Bronchial epithelial cell (primary cell): ENCODE measurements around the gene NABP1. TPM values are rescaled to one million over a fixed set of nuclear protein-coding genes. Genes with fewer than 3 reads are reported as not detected.

ENCODE experiments used
- DNase-seq: peaks from one replicate; pipeline ENCODE4 v3.0.0-alpha.2; 2010; ENCODE audit warnings: low read depth
- FAIRE-seq: peaks from 2 replicates; lab custom pipeline; 2011; peaks lifted over from hg19 to GRCh38; lab: Jason Lieb, UNC
- H3K27me3 ChIP-seq: 2 replicates; pipeline ENCODE4 v1.5.1; 2011; ENCODE audit warnings: low read length; ENCODE audit not compliant: control insufficient read depth, insufficient read depth
- H3K36me3 ChIP-seq: 2 replicates; pipeline ENCODE4 v1.5.1; 2011; ENCODE audit warnings: low read length; ENCODE audit not compliant: control insufficient read depth, insufficient read depth
- H3K4me3 ChIP-seq: 2 replicates; pipeline ENCODE4 v1.5.1; 2011; ENCODE audit warnings: mild to moderate bottlenecking, low read depth, low read length, control low read depth
- total RNA-seq: library from RNA; depleted of rRNA; stranded (reverse); fragments of >200 nt; gene quantifications from 2 replicates; pipeline ENCODE4 v1.2.1, GENCODE V29; 2014
- TF ChIP-seq, protein P1 (sequence below): IDR thresholded peaks from 2 replicates; pipeline ENCODE4 v1.5.1; 2011; ENCODE audit warnings: mild to moderate bottlenecking, moderate library complexity, low read length, control low read depth, inconsistent platforms; ENCODE audit not compliant: insufficient read depth, severe bottlenecking

The NABP1 gene
- total RNA-seq, 1 donor from 2014 or later, result 45.5 TPM

DNA sequence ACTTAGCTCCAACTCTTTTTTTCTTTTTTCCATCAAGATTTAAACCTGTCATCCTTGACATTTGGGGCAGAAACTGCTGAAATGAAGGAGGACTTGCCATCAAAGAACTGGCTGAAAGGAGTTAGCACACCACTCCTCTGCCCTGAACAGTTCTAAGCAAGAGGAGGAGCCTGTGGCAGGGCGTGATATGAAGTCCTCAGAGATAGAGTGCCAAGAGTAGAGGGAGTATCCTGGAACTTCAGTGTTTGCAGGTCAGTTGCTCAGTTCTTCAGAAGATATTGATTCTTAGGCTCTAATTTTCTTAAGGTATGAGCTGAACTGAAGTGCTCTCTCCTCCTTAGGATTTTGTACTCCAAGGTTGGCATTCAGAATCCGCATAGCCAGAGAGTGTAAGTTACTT lies 15.2 kb downstream of the NABP1 start:
- FAIRE-seq, result no peak
- TF ChIP-seq, protein P1, sequence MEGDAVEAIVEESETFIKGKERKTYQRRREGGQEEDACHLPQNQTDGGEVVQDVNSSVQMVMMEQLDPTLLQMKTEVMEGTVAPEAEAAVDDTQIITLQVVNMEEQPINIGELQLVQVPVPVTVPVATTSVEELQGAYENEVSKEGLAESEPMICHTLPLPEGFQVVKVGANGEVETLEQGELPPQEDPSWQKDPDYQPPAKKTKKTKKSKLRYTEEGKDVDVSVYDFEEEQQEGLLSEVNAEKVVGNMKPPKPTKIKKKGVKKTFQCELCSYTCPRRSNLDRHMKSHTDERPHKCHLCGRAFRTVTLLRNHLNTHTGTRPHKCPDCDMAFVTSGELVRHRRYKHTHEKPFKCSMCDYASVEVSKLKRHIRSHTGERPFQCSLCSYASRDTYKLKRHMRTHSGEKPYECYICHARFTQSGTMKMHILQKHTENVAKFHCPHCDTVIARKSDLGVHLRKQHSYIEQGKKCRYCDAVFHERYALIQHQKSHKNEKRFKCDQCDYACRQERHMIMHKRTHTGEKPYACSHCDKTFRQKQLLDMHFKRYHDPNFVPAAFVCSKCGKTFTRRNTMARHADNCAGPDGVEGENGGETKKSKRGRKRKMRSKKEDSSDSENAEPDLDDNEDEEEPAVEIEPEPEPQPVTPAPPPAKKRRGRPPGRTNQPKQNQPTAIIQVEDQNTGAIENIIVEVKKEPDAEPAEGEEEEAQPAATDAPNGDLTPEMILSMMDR, result no peak

DNA sequence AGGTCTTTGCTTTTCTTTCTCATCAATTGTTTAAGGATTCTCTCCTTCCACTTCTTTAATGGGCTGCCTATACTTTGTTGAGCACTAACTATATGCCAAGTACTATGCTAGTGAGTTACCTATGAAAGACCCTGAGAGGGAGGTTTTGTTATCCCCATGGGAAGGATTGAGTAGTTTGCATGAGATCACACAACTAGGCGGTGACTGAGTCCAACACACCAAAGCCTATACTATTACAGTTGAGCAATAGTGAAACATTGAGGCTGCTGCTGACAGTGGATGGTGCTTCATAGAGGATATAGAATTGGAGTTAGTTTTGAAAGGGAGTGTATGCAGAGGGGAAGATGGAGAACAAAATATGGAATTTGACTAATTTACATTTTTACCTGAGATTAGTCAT lies 15.8 kb downstream of the NABP1 start:
- FAIRE-seq, result no peak
- no peak for DNase-seq
- Histone ChIP-seq H3K36me3 (no peaks in the 10 kb centered on the region), H3K4me3 (no peak overlapping the region), H3K27me3 (no peaks in the 10 kb centered on the region)
- TF ChIP-seq, protein P1, result no peak

More for the DNA sequence above, 15.2 kb downstream of the NABP1 start:
- no peak overlapping the region for H3K4me3 ChIP-seq
- no peaks in the 10 kb centered on the region for H3K27me3 ChIP-seq
- no peaks in the 10 kb centered on the region for H3K36me3 ChIP-seq
- no peak for DNase-seq

DNA sequence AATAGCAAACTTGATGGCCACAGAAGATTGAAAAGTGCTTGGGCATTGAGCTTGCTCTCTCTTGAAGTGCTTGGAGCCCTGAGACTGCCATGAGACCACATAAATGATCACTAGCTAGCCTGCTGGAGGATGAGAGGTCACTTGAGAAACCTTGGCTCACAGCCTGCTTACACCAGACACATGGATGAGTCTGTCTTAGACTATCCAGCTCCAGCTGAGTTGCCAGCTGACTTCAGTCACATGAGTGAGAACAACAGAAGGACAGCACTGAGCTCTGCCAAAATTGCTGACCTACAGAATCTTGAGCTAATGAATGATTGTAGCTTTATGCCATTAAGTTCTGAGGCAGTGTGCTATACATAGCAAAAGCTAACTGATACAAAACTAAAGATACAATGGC lies 18.1 kb downstream of the NABP1 start:
- FAIRE-seq (no peak), DNase-seq (peak; percentile 69)

DNA sequence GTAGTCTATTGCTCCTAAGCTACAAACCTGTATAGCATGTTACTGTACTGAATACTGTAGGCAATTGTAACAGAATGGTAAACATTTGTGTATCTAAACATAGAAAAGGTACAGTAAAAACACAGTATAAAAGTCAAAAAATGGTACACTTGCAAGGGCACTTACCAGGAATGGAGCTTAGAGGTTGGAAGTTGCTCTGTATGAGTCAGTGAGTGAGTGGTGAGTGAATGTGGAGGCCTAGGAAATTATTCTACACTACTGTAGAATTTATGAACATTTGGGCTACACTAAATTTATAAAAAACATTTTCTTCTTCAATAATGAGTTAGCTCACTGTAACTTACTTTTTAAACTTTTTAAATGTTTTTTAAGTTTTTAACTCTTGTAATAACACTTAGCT lies 19.0 kb downstream of the NABP1 start:
- no peak for FAIRE-seq

More for the DNA sequence above, 18.1 kb downstream of the NABP1 start:
- TF ChIP-seq, protein P1, result no peak
- Histone ChIP-seq H3K36me3 (no peaks in the 10 kb centered on the region), H3K27me3 (no peaks in the 10 kb centered on the region), H3K4me3 (no peak overlapping the region)

DNA sequence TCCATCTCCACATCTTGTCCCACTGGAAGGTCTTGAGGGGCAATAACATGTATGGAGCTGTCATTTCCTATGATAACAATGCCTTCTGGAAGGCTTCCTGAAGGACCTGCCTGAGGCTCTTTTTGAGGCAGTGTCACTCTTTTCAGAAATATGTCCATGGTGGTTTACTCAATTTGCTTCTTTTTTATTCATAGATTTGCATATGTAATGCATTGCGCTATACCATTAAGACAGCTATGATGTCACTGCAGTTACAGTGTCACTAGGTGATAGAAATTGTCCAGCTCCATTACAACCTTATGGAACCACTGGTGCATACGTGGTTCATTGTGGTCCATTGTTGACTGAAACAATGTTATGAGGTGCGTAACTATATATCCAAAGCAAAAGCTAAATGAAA lies 19.9 kb downstream of the NABP1 start:
- DNase-seq, result no peak
- TF ChIP-seq, protein P1, result no peak
- no peaks in the 10 kb centered on the region for H3K27me3 ChIP-seq
- FAIRE-seq, result no peak
- H3K36me3 ChIP-seq, result no peaks in the 10 kb centered on the region
- no peak overlapping the region for H3K4me3 ChIP-seq

More for the DNA sequence above, 19.0 kb downstream of the NABP1 start:
- no peaks in the 10 kb centered on the region for H3K36me3 ChIP-seq
- TF ChIP-seq, protein P1, result no peak
- no peaks in the 10 kb centered on the region for H3K27me3 ChIP-seq
- DNase-seq, result no peak
- no peak overlapping the region for H3K4me3 ChIP-seq

DNA sequence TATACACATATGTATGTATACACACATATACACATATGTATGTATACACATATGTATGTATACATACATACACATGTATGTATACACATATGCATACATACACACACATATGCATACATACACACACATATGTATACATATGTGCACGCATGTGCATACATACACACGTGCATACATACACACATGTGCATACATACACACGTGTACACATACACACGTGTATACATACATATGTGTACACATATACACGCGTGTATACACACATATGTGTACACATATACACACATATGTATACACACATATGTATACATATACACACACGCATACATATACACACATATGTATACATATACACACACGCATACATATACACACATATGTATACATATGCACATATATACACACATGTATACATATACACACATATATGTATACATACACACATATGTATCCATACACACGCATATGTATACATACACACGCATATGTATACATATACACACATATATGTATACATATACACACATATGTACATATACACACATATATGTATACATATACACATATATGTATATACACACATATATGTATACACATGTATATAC lies 21.5 kb downstream of the NABP1 start:
- H3K4me3 ChIP-seq, result no peak overlapping the region
- FAIRE-seq, result no peak
- TF ChIP-seq, protein P1, result no peak
- H3K36me3 ChIP-seq, result no peaks in the 10 kb centered on the region
- peak; percentile 53 for DNase-seq
- no peaks in the 10 kb centered on the region for H3K27me3 ChIP-seq
